H9 (cell line): ENCODE results near the gene SIGLEC9. TPM values are rescaled to one million over a fixed set of nuclear protein-coding genes. Genes with fewer than 3 reads are reported as not detected.

Experiments used
- DNase-seq: peaks from one replicate; pipeline ENCODE4 v3.0.0-alpha.2; 2017
- H2AFZ ChIP-seq: one replicate; pipeline ENCODE4 v1.6.1; 2013; ENCODE audit warnings: mild to moderate bottlenecking, low read length, control low read depth, moderate library complexity
- H2AK5ac ChIP-seq: 2 replicates; pipeline ENCODE4 v1.6.1; 2013; ENCODE audit warnings: low read length, control low read depth, mixed read lengths; ENCODE audit not compliant: insufficient read length
- H2BK120ac ChIP-seq: one replicate; pipeline ENCODE4 v1.6.1; 2013; ENCODE audit warnings: low read depth, mild to moderate bottlenecking, low read length, control low read depth, inconsistent platforms; ENCODE audit not compliant: poor library complexity, severe bottlenecking
- H2BK12ac ChIP-seq: 2 replicates; pipeline ENCODE4 v1.6.1; 2013; ENCODE audit warnings: low read length, control low read depth, mixed read lengths, low read depth; ENCODE audit not compliant: insufficient read length
- H2BK15ac ChIP-seq: 2 replicates; pipeline ENCODE4 v1.6.1; 2013; ENCODE audit warnings: low read depth, low read length, control low read depth
- H2BK20ac ChIP-seq: one replicate; pipeline ENCODE4 v1.6.1; 2013; ENCODE audit warnings: low read depth, mild to moderate bottlenecking, low read length, control low read depth, inconsistent platforms; ENCODE audit not compliant: poor library complexity, severe bottlenecking
- H2BK5ac ChIP-seq: 2 replicates; pipeline ENCODE4 v1.6.1; 2013; ENCODE audit warnings: low read length, control low read depth, mixed read lengths; ENCODE audit not compliant: insufficient read length
- H3K14ac ChIP-seq: 2 replicates; pipeline ENCODE4 v1.6.1; 2013; ENCODE audit warnings: low read length, control low read depth; ENCODE audit not compliant: insufficient read depth
- H3K18ac ChIP-seq: 2 replicates; pipeline ENCODE4 v1.6.1; 2013; ENCODE audit warnings: low read depth, mild to moderate bottlenecking, mixed read lengths, low read length, control low read depth; ENCODE audit not compliant: insufficient read length
- H3K23ac ChIP-seq: 2 replicates; pipeline ENCODE4 v1.6.1; 2013; ENCODE audit warnings: low read length, control low read depth, mixed read lengths, low read depth; ENCODE audit not compliant: insufficient read length
- H3K23me2 ChIP-seq: 2 replicates; pipeline ENCODE4 v1.6.1; 2013; ENCODE audit warnings: low read depth, mild to moderate bottlenecking, mixed read lengths, low read length, control low read depth; ENCODE audit not compliant: insufficient read length, poor library complexity, severe bottlenecking
- H3K27ac ChIP-seq: 2 replicates; pipeline ENCODE4 v1.5.1; 2013; ENCODE audit warnings: low read length, control low read depth, mixed read lengths, low read depth; ENCODE audit not compliant: insufficient read length
- H3K27me3 ChIP-seq: 2 replicates; pipeline ENCODE4 v1.6.1; 2013; ENCODE audit warnings: low read length, control low read depth, inconsistent platforms; ENCODE audit not compliant: insufficient read depth
- H3K4ac ChIP-seq: 2 replicates; pipeline ENCODE4 v1.6.1; 2013; ENCODE audit warnings: low read depth, mild to moderate bottlenecking, control low read depth, inconsistent platforms, low read length, moderate library complexity
- H3K4me1 ChIP-seq: 2 replicates; pipeline ENCODE4 v1.6.1; 2013; ENCODE audit warnings: low read length, control low read depth, inconsistent platforms; ENCODE audit not compliant: insufficient read depth
- H3K4me2 ChIP-seq: 2 replicates; pipeline ENCODE4 v1.6.1; 2013; ENCODE audit warnings: low read length, control low read depth, mixed read lengths; ENCODE audit not compliant: insufficient read length, insufficient read depth
- H3K56ac ChIP-seq: 2 replicates; pipeline ENCODE4 v1.6.1; 2013; ENCODE audit warnings: low read depth, mild to moderate bottlenecking, mixed read lengths, low read length, control low read depth; ENCODE audit not compliant: insufficient read length
- H3K79me1 ChIP-seq: 2 replicates; pipeline ENCODE4 v1.6.1; 2013; ENCODE audit warnings: low read depth, mild to moderate bottlenecking, moderate library complexity, low read length, control low read depth, inconsistent platforms; ENCODE audit not compliant: insufficient read depth, poor library complexity, severe bottlenecking
- H3K79me2 ChIP-seq: 2 replicates; pipeline ENCODE4 v1.6.1; 2013; ENCODE audit warnings: low read length, control low read depth, inconsistent platforms; ENCODE audit not compliant: insufficient read depth
- H3K9ac ChIP-seq: 2 replicates; pipeline ENCODE4 v1.6.1; 2013; ENCODE audit warnings: low read length, control low read depth, mixed read lengths; ENCODE audit not compliant: insufficient read length; ENCODE audit errors: extremely low read depth
- H3K9me3 ChIP-seq: one replicate; pipeline ENCODE4 v1.6.1; 2013; ENCODE audit warnings: low read depth, low read length, inconsistent platforms; ENCODE audit not compliant: control insufficient read depth
- H3T11ph ChIP-seq: one replicate; pipeline ENCODE4 v1.6.1; 2013; ENCODE audit warnings: mild to moderate bottlenecking, low read length, control low read depth, inconsistent platforms
- H4K20me1 ChIP-seq: one replicate; pipeline ENCODE4 v1.6.1; 2013; ENCODE audit not compliant: control insufficient read depth, insufficient read length, insufficient read depth
- H4K5ac ChIP-seq: 2 replicates; pipeline ENCODE4 v1.6.1; 2013; ENCODE audit warnings: low read depth, mild to moderate bottlenecking, mixed read lengths, low read length, control low read depth; ENCODE audit not compliant: insufficient read length
- H4K8ac ChIP-seq: replicated peaks from 2 replicates; pipeline ENCODE4 v1.6.1; 2013; ENCODE audit warnings: low read length, control low read depth, mixed read lengths, low read depth; ENCODE audit not compliant: insufficient read length
- H4K91ac ChIP-seq: 2 replicates; pipeline ENCODE4 v1.6.1; 2013; ENCODE audit warnings: low read depth, mild to moderate bottlenecking, moderate library complexity, mixed read lengths, low read length, control low read depth; ENCODE audit not compliant: insufficient read length
- H3K27ac Mint-ChIP-seq, 3 experiments: 2 replicates in 2 of 3; 3 replicates in 1 of 3; pipeline ENCODE4 v1.8.0; 2020 to 2021; ENCODE audit warnings: mixed read lengths in 3 of 3, mild to moderate bottlenecking in 1 of 3, moderate library complexity in 1 of 3
- H3K27me3 Mint-ChIP-seq: 2 replicates; pipeline ENCODE4 v1.8.0; 2021; ENCODE audit warnings: low read depth, mild to moderate bottlenecking, moderate library complexity, mixed read lengths
- H3K36me3 Mint-ChIP-seq, 3 experiments: 2 replicates in 2 of 3; 3 replicates in 1 of 3; pipeline ENCODE4 v1.8.0; 2020 to 2021; ENCODE audit warnings: low read depth in 3 of 3, mixed read lengths in 3 of 3; ENCODE audit not compliant: insufficient read depth in 1 of 3
- H3K4me1 Mint-ChIP-seq, 2 experiments: 2 replicates each; pipeline ENCODE4 v1.8.0; 2020; ENCODE audit warnings: mixed read lengths in 2 of 2
- H3K4me3 Mint-ChIP-seq, 2 experiments: 2 replicates in 1 of 2; 3 replicates in 1 of 2; pipeline ENCODE4 v1.8.0; 2020 to 2021; ENCODE audit warnings: mild to moderate bottlenecking in 2 of 2, mixed read lengths in 2 of 2, moderate library complexity in 1 of 2
- H3K9me3 Mint-ChIP-seq, 2 experiments: 2 replicates in 1 of 2; 3 replicates in 1 of 2; pipeline ENCODE4 v1.8.0; 2020; ENCODE audit warnings: mild to moderate bottlenecking in 2 of 2, mixed read lengths in 2 of 2, moderate library complexity in 1 of 2
- CTCF ChIP-seq: fragments of 200-600 bp; sonication (generic); conservative IDR thresholded peaks from 3 replicates; pipeline ENCODE4 v1.8.0; 2021; ENCODE audit warnings: antibody characterized with exemption, mild to moderate bottlenecking
- WGBS: extraction: QIAGEN DNeasy Blood & Tissue Kit; methylation state at CpG from one replicate; pipeline ENCODE4 v1.1.7; 2013; ENCODE audit warnings: missing lambda C conversion rate, low lambda C conversion rate, mixed read lengths; ENCODE audit not compliant: insufficient read length; ENCODE audit errors: extremely low coverage; 5-methylcytosine and 5-hydroxymethylcytosine counted together
- total RNA-seq: library from RNA; stranded (reverse); gene quantifications from 2 replicates; pipeline ENCODE4 v1.2.1, GENCODE V29; 2021

Gene SIGLEC9
- total RNA-seq, 1 experiment from 2014 or later, result not detected

- Mint-ChIP-seq H3K4me1 (peaks cover 8 to 9% of the 10 kb centered on the region in 2 experiments), H3K9me3 (no peaks in the 10 kb centered on the region; a peak in 1 of 5 replicates), H3K27ac (no peak overlapping the region), H3K4me3 (no peak overlapping the region), H3K36me3 (no peaks in the 10 kb centered on the region), H3K27me3 (peaks cover 29% of the 10 kb centered on the region)
- Histone ChIP-seq H3K18ac (no peak overlapping the region), H4K20me1 (no peaks in the 10 kb centered on the region), H3K23me2 (peaks cover 6% of the 10 kb centered on the region), H3K56ac (no peak overlapping the region), H3K79me2 (no peaks in the 10 kb centered on the region), H2AK5ac (no peak overlapping the region), H2BK15ac (no peak overlapping the region), H3K4me1 (peaks cover 3% of the 10 kb centered on the region; the same call in 1 of the 2 replicates), H3K4ac (no peak overlapping the region), H2BK20ac (no peak overlapping the region), H3K14ac (no peak overlapping the region), H4K91ac (no peak overlapping the region), H2BK12ac (no peak overlapping the region), H3K4me2 (no peak overlapping the region), H3K9ac (no peak overlapping the region), H4K5ac (no peak overlapping the region), H2BK120ac (no peak overlapping the region), H3T11ph (no peak overlapping the region), H3K9me3 (no peaks in the 10 kb centered on the region), H3K27ac (no peak overlapping the region), H3K27me3 (no peaks in the 10 kb centered on the region), H3K79me1 (no peaks in the 10 kb centered on the region), H2AFZ (no peak overlapping the region), H4K8ac (no peak overlapping the region), H3K23ac (no peak overlapping the region), H2BK5ac (no peak overlapping the region)
- peak; percentile 53 for DNase-seq
- peak; percentile 60 for TF ChIP-seq CTCF
- no CpG with 5 or more reads among the region's 6 CpGs for WGBS
Measured at GRCh38 chr19:51111606-51112005, 13.1 kb upstream of the SIGLEC9 start.
